Activated T-cell treated with anti-CD3 and anti-CD28 coated beads, Interleukin-2, amount 50 U/mL, for 48 hours (primary cell): ENCODE results near the gene STN1.

Experiments used
- DNase-seq, 2 experiments: peaks; one replicate each; pipeline ENCODE4 v3.0.0-alpha.2; 2020

Gene STN1, protein sequence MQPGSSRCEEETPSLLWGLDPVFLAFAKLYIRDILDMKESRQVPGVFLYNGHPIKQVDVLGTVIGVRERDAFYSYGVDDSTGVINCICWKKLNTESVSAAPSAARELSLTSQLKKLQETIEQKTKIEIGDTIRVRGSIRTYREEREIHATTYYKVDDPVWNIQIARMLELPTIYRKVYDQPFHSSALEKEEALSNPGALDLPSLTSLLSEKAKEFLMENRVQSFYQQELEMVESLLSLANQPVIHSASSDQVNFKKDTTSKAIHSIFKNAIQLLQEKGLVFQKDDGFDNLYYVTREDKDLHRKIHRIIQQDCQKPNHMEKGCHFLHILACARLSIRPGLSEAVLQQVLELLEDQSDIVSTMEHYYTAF

DNA sequence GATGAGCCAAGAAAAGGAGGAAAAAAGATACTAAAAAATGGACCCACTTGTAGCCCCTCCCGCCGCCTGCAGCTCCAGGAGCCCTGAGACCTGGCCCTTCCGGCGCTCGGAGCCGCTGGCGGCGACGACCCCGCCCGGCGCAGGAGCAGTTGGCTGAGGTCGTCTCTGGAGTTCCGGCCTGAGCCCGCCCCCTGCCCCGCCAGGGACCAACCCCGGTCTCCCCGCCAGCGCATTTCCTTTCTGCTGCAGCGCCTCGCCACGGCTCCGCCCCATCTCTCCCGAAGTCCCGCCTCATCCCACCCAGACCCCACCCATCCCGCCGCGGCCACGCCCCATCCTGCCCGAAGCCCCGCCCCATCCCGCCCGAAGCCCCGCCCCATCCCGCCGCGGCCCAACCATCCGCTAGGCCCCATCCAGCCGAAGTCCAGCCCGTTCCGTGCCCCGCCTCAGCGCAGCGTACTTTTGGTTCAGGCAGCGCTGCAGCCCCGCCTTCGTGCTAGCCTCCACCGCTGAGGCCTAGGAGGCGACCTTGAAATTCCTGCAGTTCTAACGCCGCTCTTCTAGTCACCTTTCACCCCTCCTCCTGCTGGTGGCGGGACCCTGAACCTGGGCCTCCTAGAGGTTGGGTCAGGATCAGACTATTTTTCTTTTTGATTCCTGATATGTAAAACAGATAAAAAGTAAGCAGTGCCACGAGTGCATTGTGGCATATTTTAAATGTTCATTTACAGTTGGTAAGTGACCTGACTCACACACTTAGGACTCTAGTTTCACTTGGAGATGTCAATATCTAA, at the start of gene STN1:
Gene STN1 (minus strand): TSS at position 132 of the 794 bp plus-strand sequence. CDS start 590 bp downstream, outside the sequence.
- DNase-seq, result peak; percentile 94 to 98

DNA sequence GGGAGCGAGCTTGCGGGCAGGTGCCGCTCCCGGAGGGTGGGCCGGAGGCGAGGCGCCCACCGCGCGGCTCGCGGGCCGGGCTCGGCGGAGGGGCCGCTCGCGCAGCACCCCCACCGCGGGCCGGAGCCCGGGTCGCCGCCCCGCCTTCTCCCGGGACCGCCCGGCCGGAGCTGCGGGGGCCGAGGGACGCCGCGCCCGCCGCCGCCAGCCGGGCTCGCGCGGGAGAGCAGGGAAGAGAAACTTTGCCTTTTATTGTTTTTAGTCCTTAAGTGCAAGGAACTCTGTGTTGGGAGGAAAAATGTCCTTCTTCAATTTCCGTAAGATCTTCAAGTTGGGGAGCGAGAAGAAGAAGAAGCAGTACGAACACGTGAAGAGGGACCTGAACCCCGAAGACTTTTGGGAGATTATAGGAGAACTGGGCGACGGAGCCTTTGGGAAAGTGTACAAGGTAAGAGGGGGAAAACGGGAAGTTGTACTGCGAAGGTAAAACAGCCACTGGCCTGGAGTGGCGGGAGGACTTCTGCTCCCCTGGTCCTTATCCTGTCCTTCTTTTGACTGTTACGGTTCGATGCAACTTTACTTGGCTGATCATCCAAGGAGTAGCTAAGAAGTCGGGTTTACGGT, 49.6 kb upstream of the STN1 start:
- peak; percentile 46 to 47 for DNase-seq

DNA sequence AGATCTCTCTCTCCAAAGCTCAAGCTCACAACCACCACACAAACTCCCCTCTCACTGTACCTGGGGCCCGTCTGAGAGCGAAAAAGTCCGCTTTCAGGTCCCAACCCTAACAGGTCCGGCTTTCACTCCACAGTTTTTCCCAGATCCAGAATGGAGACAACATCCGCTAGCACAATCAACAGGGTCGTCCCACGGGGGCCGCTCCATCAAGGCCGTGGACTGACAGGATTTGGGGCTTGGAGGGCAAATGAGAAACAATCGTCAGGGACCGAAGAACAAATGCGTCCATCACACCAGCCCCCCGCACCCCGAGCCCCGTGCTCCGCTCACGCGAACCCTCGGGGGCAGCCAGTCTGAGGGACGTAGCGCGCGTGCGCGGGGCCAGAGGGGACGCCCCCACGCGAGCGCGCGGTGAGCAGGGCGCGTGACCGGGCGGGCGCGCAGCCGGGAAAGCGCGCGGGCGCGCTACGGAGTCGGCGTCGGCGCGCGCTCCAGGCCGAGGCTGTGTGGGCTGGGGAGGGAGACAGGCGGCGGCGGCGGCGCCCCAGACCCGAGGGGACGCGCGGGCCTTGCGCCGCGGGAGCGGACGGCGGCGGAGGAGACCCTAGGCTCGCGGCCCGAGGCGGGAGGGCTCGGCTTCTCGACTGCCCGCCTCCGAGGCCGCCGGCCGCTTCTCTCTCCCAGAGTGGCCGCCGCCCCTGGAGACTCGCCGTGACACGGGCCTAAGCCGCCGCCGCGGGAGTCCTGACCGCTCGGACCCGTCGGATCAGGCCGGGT, 48.9 kb upstream of the STN1 start, which contains the start of gene SLK:
Gene SLK (plus strand): TSS at position 470 of the 777 bp plus-strand sequence. CDS start 606 bp downstream, outside the sequence.
- DNase-seq, result peak; percentile 88 to 90

DNA sequence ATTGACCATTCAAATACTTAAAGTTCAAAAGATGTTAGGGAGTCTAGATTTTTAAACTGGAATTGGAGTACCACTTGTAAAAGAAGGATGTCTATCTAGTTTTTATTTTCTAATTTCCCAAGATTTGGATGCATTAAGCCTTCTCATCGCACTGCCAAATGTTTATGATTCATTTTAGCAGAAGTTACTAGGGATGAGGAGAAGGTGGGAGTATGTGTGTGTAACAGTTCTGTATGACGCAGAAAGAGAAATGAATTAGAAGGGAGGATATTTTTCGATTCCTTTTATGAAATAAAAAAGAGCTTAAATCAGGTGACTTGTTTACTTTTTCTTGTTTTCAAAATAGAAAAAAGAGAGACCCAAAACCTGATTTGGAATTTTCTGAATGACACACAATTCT, 42.1 kb upstream of the STN1 start:
- DNase-seq, result no peak

DNA sequence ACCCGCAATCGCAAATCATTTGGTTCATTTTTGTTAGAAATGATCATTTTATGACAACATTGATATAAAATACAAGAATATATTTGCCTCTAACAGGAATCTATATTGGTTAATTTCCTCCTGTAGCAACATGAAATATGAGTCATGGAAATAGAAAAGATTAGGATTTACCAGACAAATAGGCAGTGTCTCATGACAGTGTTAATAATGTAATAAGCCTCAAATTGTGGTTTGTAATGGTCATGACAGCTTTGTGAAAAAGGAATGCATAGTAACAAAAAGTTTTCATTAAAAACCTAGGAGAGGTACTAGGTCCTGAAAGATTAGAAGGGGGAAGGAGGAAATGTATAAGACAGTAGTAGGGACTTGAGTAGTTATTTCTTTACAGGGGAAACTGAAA, 41.0 kb upstream of the STN1 start:
- DNase-seq, result no peak

DNA sequence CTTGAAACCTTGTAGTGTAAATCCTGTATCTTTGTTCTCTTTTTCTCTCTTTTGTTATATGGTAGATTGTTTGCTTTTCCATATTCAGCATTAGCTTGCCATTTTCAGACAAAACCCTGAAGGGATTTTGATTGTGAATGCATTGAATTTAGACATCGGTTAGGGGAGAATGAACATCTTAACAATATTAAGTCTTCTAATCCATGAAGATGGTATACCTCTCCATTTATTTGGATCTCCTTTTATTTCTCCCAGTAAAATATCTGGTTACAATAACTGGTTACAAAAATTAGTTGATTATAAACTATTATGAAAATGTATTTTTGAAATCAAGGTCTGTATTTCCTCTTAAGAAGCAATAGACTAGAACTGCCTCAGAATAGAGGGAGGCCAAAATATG, 36.6 kb upstream of the STN1 start:
- no peak for DNase-seq

DNA sequence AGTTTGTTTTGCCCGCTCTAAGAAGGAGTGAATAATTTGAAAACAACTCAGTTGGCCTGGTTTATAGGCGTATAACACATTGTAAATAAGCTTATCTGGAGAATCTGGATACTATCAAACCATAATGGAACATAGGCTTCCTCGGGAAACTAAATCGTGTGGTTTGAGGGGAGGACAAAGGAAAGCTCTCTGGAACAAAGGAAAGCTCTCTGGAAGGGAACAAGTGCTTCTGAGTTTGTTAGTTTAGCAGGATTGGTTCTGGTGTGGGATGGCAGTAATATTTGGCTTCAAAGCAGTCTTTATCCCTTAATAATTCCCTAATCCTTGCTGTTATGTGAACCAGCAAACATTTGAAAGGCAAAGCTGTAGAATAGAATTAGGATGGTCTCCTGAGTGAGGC, 34.0 kb upstream of the STN1 start:
- no peak for DNase-seq

DNA sequence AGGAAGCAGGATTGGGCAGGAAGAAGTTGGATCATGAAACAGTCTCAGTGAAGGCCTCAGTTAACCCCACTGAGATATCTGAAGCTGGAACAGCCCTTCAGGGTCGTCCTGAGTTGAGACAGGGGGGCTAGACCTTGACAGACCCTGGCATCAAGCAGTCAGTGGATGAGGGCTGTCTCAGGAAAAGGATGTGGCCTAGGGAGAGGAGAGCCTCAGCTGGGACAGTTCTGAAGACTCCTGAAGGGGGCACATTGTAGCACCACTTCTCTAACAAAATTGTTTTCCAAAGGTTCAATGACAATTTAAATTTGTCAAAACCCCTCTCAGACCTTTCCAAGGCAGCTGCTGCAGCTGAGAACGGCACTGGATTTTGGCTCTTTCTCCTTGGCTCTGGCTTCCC, 33.2 kb upstream of the STN1 start:
- DNase-seq, result no peak

DNA sequence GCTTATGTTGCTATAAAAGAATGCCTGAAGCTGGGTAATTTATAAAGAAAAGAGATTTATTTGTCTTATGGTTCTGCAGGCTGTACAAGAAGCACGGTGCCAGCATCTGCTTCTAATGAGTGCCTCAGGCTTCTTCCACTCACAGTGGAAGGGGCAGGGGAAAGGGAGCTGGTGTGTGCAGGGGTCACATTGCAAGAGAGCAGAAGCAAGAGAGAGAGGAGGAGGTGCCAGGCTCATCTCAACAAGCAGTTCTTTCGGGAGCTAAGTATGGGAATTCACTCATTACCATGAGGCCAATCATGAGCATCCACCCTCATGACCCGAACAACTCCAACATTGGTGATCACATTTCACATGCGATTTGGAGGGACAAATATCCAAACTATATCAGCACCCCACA, 31.7 kb upstream of the STN1 start:
- DNase-seq, result no peak

DNA sequence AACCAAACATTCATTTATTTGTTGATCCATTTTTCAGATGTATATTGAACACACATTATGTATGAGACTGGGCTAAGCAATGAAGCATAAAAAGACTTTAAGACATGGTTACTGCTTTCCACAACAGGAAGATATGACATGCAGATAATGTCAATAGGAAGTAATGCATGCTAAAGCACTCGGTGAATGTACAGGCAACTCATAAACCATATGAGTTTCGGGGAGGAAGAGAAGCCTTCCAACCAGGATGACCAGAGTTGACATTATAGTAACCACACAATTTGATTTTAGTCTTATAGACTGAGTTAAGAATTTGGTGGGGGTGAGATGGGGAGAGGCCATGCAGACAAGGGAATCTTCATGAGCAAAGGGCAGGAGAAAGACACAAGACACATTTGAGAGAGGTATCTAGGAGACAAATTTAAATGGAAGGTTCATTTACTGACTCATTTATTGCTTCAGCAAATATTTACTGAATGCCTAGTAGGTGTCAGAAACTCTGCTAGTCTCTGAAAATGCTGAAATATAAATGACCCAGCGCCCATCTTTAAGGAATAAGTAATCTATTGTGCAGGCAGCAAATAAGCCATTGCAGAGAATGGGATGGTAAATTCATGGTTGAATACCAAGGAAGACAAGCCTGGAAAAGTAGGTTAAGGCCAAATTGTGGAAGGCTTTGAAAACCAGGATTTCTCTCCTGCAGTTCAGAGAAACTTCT, 30.0 kb upstream of the STN1 start:
- no peak for DNase-seq

DNA sequence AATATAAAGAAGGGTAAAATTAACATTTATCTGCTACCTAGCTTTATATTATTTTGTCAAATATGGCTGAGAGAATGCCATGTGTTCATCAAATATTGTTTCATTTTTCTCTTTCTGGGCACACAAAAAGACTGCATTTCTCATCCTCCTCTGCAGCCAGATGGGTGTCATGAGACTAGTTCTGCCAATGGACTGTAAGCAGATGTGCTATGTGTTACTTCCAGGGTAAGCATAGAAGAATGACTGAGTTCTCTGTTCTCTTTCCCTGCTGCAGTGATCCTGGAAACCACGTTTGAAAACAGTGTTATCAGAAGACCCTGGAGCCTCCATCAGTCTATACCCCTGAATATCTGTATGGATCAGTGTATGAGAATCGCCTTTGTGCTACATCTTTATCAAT, 24.9 kb upstream of the STN1 start:
- DNase-seq, result no peak

DNA sequence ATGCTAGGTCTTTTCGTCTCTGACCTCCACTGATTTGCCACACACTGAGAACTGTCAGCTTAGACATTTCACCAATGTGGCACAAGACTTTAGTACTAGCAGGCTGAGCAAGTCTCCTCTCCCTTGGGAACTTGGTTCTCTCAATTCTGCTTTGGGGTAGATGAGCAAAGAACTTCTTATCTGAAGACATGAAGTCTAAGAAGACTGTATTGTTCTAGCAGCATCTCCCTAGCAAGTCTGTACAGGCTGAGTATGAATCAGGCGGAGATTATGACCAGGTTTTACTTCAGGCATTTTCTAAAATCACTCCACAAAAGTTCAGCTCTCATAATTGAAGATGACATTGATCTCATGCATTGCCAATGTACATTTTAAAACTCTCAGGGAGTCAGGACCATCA, 23.8 kb upstream of the STN1 start:
- DNase-seq, result no peak

DNA sequence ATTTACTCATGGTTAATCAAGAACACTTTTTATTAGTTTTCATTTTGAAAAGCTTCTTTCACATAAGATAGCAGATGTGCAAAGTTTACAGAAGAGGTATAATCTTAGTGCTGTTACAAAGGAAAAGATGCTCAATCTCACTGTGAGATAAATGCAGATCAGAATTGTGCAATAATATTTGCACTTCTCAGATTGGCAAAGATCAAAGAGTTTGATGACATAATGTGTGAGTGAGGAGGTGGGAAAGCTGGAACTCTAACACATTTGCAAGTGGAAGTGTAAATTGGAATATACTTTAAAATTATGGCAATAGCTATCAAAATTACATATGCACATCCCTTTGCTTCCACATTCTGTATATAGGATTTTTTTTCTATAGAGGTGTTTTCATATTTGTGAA, 21.5 kb upstream of the STN1 start:
- no peak for DNase-seq

DNA sequence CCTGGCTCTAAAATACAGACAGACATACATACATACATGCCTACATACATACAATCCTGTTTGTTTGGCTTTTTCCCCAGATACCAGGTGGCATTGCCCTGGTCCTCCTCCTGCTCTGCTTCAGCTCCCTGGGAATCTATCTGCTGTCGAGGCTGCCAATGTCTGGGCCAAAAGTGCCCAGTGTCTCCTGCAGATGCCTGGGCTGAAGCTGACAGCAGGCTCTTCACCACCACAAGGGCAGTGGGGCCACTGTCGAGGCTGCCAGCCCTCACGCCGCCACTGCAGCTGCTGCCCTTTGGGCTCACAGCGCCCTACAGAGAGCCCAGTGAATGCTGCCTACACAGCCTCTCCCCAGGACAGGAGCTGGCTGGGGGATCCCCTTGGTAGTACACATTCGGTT, 18.0 kb upstream of the STN1 start:
- DNase-seq, result no peak

DNA sequence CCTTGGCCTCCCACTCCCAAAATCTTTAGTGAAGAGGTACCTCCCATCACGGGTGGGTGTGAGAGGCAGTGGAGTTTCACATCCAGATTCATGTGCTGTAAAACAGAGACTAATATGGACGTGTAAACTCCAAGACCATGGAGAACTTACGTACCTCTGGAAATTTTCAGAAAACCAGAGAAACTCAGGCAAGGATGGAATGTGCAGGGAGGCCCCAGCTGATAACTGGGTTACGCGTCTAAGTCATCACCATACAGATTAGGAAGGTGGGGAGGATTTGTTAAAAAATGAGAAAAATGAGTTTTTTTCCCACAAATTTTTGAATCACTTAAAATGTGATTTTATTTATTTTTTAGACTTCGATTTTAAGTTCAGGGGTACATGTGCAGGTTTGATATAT, 16.3 kb upstream of the STN1 start:
- DNase-seq, result no peak

DNA sequence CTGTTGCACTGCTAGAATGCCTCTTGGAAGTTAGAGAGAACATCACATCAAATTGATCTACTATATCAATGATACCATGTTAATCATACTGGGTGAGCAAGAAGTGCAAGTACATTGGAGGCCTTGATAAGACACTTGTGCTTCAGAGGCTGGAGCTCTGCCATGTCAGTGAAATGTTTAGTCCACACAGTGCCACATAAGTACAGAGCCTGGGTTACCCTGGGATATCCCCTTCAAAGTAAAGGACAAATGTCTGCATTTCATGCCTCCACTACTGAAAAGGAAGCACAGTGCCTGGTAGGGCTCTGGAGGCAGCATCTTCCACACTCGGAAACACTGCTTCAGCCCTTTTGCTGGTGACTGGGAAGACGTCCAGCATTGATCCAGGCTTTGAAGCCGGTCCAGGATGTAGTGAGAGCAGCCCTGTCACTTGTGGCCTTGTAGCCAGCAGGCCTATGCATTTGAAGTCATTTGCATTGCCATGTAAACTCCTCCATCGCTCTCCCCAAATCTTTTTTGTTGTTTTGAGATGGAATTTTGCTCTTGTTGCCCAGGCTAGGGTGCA, 15.7 kb upstream of the STN1 start:
- DNase-seq, result no peak

DNA sequence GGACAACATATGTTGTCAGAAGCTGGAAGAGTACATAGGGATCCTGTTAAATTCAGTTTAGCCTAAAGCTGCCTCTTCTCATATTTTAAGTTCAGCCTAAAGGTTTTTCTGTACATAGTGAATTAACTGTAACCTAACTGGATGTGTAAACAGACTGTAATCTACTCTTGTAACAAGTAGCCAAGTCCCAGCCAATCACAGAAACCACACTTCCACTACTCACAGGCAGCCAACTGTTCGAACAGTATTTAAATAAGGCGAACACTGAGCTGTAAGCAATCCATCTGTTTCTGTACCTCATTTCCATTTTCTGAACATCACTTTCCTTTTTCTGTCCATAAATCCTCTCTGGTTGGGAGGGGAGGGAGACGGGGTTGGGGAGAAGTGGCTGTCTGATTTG, 15.0 kb upstream of the STN1 start:
- no peak for DNase-seq

DNA sequence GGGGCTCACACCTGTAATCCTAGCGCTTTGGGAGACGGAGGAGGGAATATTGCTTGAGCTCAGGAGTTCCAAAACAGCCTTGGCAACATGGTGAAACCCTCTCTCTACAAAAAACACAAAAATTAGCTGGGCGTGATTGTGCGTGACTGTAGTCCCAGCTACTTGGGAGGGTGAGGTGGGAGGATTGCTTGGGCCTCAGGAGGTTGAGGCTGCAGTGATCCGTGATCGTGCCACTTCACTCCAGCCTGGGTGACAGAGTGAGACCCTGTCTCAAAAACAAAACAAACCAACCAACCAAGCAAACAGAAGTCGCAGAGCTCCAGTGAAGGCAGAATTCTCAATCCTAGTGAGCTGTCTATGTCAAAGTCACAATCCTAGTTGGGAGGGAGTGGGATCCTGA, 14.3 kb upstream of the STN1 start:
- no peak for DNase-seq

DNA sequence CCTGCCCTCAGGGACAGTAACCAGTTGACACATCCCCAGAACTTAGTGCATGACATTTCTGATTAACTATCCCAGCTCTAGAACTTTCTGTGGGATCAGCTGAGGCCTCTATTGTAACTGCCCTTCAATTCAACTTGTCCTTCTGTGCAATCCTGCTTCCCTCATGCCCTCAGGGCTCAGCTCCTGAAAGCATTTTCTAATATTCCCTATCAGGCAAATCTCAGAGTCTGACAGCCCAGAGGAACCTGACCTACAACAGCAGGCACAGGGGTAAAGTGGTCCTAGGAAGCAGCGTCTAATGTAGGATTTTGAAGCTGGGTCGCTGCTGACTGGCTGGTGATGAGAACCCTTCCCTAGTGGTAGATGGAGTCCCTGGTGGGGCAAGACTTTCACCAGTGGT, 13.6 kb upstream of the STN1 start:
- no peak for DNase-seq

DNA sequence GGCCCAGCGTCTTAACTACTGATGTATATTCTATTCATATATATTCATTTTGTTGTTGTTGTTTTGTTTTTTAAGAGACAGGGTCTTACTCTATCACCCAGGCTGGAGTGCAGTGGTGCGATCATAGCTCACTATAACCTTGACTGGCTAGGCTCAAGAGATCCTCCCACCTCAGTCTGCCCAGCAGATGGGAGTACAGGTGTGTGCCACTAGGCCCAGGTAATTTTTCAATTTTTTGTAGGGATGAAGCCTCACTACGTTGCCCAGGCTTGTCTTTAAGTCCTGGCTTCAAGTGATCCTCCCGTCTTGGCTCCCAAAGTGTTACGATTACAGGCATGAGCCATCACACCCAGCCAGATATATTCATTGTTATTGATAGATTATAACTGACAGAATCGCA, 12.9 kb upstream of the STN1 start:
- DNase-seq, result no peak

DNA sequence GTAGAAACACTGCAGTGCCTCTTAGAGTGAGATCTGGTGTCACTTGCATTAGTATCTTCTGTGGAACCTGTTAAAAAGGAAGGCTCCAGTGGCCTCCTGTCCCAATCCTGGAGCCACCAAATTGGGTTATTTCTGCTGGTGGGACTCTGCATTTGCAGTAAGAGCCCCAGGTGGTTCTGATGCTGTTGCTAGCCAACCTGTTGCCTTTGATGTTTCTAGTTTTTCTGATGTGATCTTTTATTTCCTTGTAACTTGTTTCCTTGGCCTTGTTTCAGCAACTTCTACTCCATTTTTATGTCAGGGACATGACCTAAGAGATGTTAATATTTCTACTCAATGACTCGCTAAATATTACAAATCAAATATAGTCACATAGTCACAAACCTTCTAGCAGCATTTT, 12.5 kb upstream of the STN1 start:
- no peak for DNase-seq

DNA sequence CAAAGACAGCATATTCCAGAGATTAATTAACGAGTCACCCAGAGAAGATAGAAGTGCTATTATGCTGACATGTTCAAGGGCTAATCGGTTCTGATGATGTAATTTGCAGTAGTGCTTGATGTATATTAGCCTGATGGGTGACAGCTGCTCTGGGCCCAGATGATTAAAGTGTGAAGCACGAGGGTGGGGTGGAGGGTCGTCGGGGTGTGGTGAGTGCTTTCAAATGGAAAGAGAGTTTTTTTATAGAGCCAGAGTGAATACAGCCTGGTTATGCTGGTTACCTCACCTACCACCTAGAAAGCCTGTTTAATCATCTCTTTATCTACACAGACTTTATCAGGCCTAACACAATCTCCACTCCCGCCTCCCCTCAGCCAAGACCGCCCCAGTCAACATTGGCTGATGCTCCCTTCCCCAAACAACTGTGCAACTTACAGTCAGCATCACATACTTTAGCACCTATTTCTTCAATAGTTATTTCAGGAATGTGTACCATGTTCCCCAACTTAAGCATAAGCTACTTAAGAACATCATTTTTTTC, 11.5 kb upstream of the STN1 start:
- DNase-seq, result no peak
